ENCODE data around the gene ZNF234. TPM values are rescaled to one million over a fixed set of nuclear protein-coding genes. Genes with fewer than 3 reads are reported as not detected.

ZNF234 gene
- total RNA-seq, 1 experiment from 2014 or later, result 9.6 TPM

DNA sequence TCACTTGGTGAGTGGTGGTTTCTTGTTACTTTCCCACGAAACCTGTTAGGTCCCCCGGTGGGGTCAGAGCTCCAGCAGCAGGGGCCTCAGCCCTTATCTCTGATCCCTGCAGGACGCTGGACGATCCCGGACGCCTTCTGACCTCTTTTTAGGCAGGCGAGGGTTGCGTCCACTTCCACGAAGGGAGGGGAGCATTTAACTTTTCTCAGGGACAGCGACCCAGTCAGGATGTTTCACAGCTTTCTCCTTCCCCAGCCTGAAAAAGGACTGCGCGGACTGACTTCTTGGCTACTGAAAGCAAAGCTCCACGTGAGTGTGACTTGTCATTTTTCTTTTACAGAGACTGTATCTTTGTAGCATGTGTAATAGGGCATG, 692 bp downstream of the ZNF234 start:
- ChIA-PET POLR2A (interaction anchor here (0.7 to 1.8 kb wide), 15 partner anchors 9 to 328 kb away, joined by 3 to 30 read pairs (median 4); partner anchors contain the start of genes ZNF224, ZNF225, ZNF226 and ZNF227), CTCF (interaction anchor here (0.5 to 0.6 kb wide), 2 partner anchors 18 to 791 kb away, joined by 3 read pairs; no protein-coding TSS in a partner anchor)
- DNase-seq (ENCODE audit: unreplicated experiment), result peak; percentile 15
- peaks cover 23% of the 10 kb centered on the region for H3K36me3 Mint-ChIP-seq (ENCODE audit: insufficient read depth, unreplicated experiment)
- no peaks in the 10 kb centered on the region for H3K9me3 Mint-ChIP-seq (ENCODE audit: unreplicated experiment)
- intact Hi-C loops (cut with micrococcal nuclease), result no loop called here
- peaks cover 6% of the 10 kb centered on the region for H3K4me1 Mint-ChIP-seq (ENCODE audit: insufficient read depth, unreplicated experiment)
- peak overlapping the region; percentile 83 for H3K27ac Mint-ChIP-seq (ENCODE audit: low read depth, unreplicated experiment)
- TF ChIP-seq, protein P1, sequence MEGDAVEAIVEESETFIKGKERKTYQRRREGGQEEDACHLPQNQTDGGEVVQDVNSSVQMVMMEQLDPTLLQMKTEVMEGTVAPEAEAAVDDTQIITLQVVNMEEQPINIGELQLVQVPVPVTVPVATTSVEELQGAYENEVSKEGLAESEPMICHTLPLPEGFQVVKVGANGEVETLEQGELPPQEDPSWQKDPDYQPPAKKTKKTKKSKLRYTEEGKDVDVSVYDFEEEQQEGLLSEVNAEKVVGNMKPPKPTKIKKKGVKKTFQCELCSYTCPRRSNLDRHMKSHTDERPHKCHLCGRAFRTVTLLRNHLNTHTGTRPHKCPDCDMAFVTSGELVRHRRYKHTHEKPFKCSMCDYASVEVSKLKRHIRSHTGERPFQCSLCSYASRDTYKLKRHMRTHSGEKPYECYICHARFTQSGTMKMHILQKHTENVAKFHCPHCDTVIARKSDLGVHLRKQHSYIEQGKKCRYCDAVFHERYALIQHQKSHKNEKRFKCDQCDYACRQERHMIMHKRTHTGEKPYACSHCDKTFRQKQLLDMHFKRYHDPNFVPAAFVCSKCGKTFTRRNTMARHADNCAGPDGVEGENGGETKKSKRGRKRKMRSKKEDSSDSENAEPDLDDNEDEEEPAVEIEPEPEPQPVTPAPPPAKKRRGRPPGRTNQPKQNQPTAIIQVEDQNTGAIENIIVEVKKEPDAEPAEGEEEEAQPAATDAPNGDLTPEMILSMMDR (IDR thresholded peaks at IDR 0.05; ENCODE audit: unreplicated experiment), result no peak
- BruUV-seq (replicated peaks), result no TSS peak
- no peaks in the 10 kb centered on the region for H3K27me3 Mint-ChIP-seq (ENCODE audit: insufficient read depth, unreplicated experiment)
- H3K4me3 Mint-ChIP-seq (ENCODE audit: unreplicated experiment), result peak overlapping the region; percentile 78

DNA sequence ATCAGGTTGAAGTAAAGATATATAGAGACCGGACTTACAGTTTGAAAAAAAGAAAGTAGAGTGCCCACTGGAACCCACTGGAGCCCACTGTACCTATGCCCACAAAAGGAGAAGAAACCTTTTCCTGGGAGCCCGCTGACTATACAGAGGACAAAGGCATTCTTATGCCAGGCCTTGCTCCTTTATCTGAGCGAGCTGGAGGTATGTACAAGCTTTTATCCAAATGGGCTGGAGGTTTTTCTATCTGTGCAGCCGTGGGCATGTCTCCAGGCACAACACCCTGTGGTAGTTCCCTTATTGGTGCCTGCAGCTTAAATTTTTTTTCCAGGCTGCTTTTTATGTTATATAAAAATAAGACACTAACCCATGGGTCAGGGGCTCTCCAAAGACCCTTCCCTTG, 8.4 kb downstream of the ZNF234 start:
- ChIA-PET CTCF (no interaction called here), POLR2A (no interaction called here)
- Mint-ChIP-seq H3K27me3 (ENCODE audit: insufficient read depth, unreplicated experiment) (no peaks in the 10 kb centered on the region), H3K4me1 (ENCODE audit: insufficient read depth, unreplicated experiment) (no peaks in the 10 kb centered on the region), H3K36me3 (ENCODE audit: insufficient read depth, unreplicated experiment) (peaks cover 66% of the 10 kb centered on the region), H3K27ac (ENCODE audit: low read depth, unreplicated experiment) (no peak overlapping the region), H3K9me3 (ENCODE audit: unreplicated experiment) (peaks cover 20% of the 10 kb centered on the region), H3K4me3 (ENCODE audit: unreplicated experiment) (no peak overlapping the region)
- intact Hi-C loops (cut with micrococcal nuclease), result no loop called here
- no peak for DNase-seq (ENCODE audit: unreplicated experiment)
- no TSS peak for BruUV-seq (replicated peaks)
- TF ChIP-seq, protein P1 (IDR thresholded peaks at IDR 0.05; ENCODE audit: unreplicated experiment), result no peak

DNA sequence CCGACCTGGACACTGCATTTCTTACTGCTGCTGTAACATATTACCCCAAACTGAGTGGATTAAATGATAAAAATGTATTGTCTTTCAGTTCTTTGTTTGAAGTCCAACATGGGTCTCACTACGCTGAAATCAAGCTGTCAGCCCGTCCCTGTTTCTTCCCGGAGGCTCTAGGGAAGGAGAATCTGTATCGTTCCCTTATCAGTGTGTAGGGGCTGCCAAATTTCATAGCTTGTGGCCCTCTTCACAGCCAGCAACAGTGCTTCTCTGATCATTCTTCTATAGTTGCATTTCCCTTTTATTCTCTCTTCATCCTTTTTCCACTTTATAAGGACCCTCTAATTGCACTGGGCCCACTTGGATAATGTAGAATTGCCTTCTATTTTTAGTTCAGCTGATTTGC, 10.1 kb downstream of the ZNF234 start:
- TF ChIP-seq, protein P1 (IDR thresholded peaks at IDR 0.05; ENCODE audit: unreplicated experiment), result no peak
- Mint-ChIP-seq H3K27ac (ENCODE audit: low read depth, unreplicated experiment) (no peak overlapping the region), H3K27me3 (ENCODE audit: insufficient read depth, unreplicated experiment) (no peaks in the 10 kb centered on the region), H3K4me3 (ENCODE audit: unreplicated experiment) (no peak overlapping the region), H3K4me1 (ENCODE audit: insufficient read depth, unreplicated experiment) (no peaks in the 10 kb centered on the region), H3K36me3 (ENCODE audit: insufficient read depth, unreplicated experiment) (peaks cover 64% of the 10 kb centered on the region), H3K9me3 (ENCODE audit: unreplicated experiment) (peaks cover 27% of the 10 kb centered on the region)
- ChIA-PET CTCF (interaction anchor here (0.6 kb wide), 1 partner anchor 20 kb away, joined by 3 read pairs; no protein-coding TSS in a partner anchor), POLR2A (interaction anchor here (1.6 kb wide), 1 partner anchor 9 kb away, joined by 4 read pairs; no protein-coding TSS in a partner anchor)
- intact Hi-C loops (cut with micrococcal nuclease), result no loop called here
- no peak for DNase-seq (ENCODE audit: unreplicated experiment)
- BruUV-seq (replicated peaks), result no TSS peak

DNA sequence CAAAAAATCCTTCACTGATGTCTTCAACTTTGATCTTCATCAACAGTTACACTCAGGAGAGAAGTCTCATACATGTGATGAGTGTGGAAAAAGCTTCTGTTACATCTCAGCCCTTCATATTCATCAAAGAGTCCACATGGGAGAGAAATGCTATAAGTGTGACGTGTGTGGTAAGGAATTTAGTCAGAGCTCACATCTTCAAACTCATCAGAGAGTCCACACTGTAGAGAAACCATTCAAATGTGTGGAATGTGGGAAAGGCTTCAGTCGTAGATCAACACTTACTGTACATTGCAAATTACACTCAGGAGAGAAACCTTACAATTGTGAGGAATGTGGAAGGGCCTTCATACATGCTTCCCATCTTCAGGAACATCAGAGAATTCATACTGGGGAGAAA, 15.1 kb downstream of the ZNF234 start:
- CTCF ChIA-PET, result no interaction called here
- Mint-ChIP-seq H3K36me3 (ENCODE audit: insufficient read depth, unreplicated experiment) (peaks cover 42% of the 10 kb centered on the region), H3K27me3 (ENCODE audit: insufficient read depth, unreplicated experiment) (no peaks in the 10 kb centered on the region), H3K9me3 (ENCODE audit: unreplicated experiment) (peaks cover 32% of the 10 kb centered on the region), H3K4me1 (ENCODE audit: insufficient read depth, unreplicated experiment) (no peaks in the 10 kb centered on the region), H3K27ac (ENCODE audit: low read depth, unreplicated experiment) (no peak overlapping the region), H3K4me3 (ENCODE audit: unreplicated experiment) (no peak overlapping the region)
- POLR2A ChIA-PET, result no interaction called here
- BruUV-seq (replicated peaks), result no TSS peak
- intact Hi-C loops (cut with micrococcal nuclease), result no loop called here
- no peak for DNase-seq (ENCODE audit: unreplicated experiment)
- TF ChIP-seq, protein P1 (IDR thresholded peaks at IDR 0.05; ENCODE audit: unreplicated experiment), result no peak

All from MCF 10A (cell line).